HepG2 (cell line): Measurements from ENCODE around the gene FAM89B. TPM values are rescaled to one million over a fixed set of nuclear protein-coding genes. Genes with fewer than 3 reads are reported as not detected.

Source experiments
- ATAC-seq: fragments of 200-7000 bp; cut with Tn5 transposase; 3 replicates; pipeline ENCODE4 v1.9.1; 2020; ENCODE audit warnings: mild to moderate bottlenecking, moderate library complexity
- BruUV-seq: library from RNA; stranded (reverse); fragments of 400-500 nt; replicated peaks from 2 replicates; lab custom pipeline; 2021; lab: Mats Ljungman, UMichigan
- CTCF ChIA-PET: fragments of 300-600 bp; formaldehyde crosslinking; extraction: SDS; loops from one replicate; lab custom pipeline; 2021; ENCODE audit warnings: low total read pairs, inconsistent platforms, low intra/inter-chr PET ratio; lab: Yijun Ruan, JAX
- POLR2A ChIA-PET: fragments of 350-600 bp; sonication (Branson Sonifier 250); formaldehyde crosslinking; loops from one replicate; lab custom pipeline; 2020; ENCODE audit warnings: antibody characterized with exemption, inconsistent platforms; lab: Yijun Ruan, JAX
- DNase-seq: peaks from one replicate; pipeline ENCODE4 v3.0.0-alpha.2; 2015; ENCODE audit warnings: low spot score
- FAIRE-seq: peaks from 3 replicates; lab custom pipeline; 2011; peaks lifted over from hg19 to GRCh38; lab: Jason Lieb, UNC
- H2AFZ ChIP-seq: one replicate; pipeline ENCODE4 v1.6.1; 2011; ENCODE audit warnings: low read length, inconsistent platforms
- H3K27ac ChIP-seq: fragments of 300-600 bp; 3 replicates; pipeline ENCODE4 v1.8.0; 2011; ENCODE audit warnings: mixed run types, mild to moderate bottlenecking, mixed read lengths, low read length, inconsistent platforms; ENCODE audit not compliant: insufficient read depth; ENCODE audit errors: extremely low read length
- H3K27me3 ChIP-seq, 2 experiments: fragments of 200-600 bp in 1 of 2; 2 replicates in 1 of 2; 3 replicates in 1 of 2; pipeline versions ENCODE4 v1.6.0 to v1.8.0; 2011; ENCODE audit warnings: low read length in 2 of 2, mild to moderate bottlenecking in 2 of 2, moderate library complexity in 2 of 2, inconsistent platforms in 1 of 2; ENCODE audit not compliant: insufficient read depth in 2 of 2, control insufficient read depth in 1 of 2
- H3K36me3 ChIP-seq, 2 experiments: fragments of 200-600 bp in 1 of 2; replicated peaks in 1 of 2; 2 replicates in 1 of 2; 3 replicates in 1 of 2; pipeline versions ENCODE4 v1.5.1 to v1.8.0; 2011; ENCODE audit warnings: low read length in 2 of 2, inconsistent platforms in 1 of 2; ENCODE audit not compliant: insufficient read depth in 2 of 2, control insufficient read depth in 1 of 2
- H3K4me1 ChIP-seq: 2 replicates; pipeline ENCODE4 v1.5.1; 2012; ENCODE audit warnings: low read length, inconsistent platforms; ENCODE audit not compliant: insufficient read depth
- H3K4me2 ChIP-seq: 2 replicates; pipeline ENCODE4 v1.6.0; 2011; ENCODE audit warnings: low read depth, low read length, inconsistent platforms
- H3K4me3 ChIP-seq, 3 experiments: fragments of 200-600 bp in 1 of 3; sonication (generic), shearing (Covaris generic) in 1 of 3; replicated peaks in 1 of 3; 2 replicates each; pipeline ENCODE4 v1.5.1; 2011 to 2016; ENCODE audit warnings: low read length in 3 of 3, inconsistent platforms in 2 of 3, low read depth in 2 of 3, mild to moderate bottlenecking in 2 of 3, control low read depth in 1 of 3, mixed read lengths in 1 of 3; ENCODE audit not compliant: insufficient read depth in 1 of 3
- H3K79me2 ChIP-seq: one replicate; pipeline ENCODE4 v1.6.1; 2011; ENCODE audit warnings: low read length, inconsistent platforms; ENCODE audit not compliant: insufficient read depth
- H3K9ac ChIP-seq: 2 replicates; pipeline ENCODE4 v1.6.0; 2011; ENCODE audit warnings: mild to moderate bottlenecking, low read depth, low read length, inconsistent platforms; ENCODE audit not compliant: insufficient read depth
- H3K9me3 ChIP-seq: 2 replicates; pipeline ENCODE4 v1.5.1; 2012; ENCODE audit warnings: mild to moderate bottlenecking, low read length
- H4K20me1 ChIP-seq: 2 replicates; pipeline ENCODE4 v1.6.0; 2011; ENCODE audit warnings: inconsistent platforms, mild to moderate bottlenecking, low read length, moderate library complexity; ENCODE audit not compliant: insufficient read depth
- HNRNPK ChIP-seq: fragments of 200-400 bp; formaldehyde crosslinking; IDR thresholded peaks from 2 replicates; pipeline ENCODE4 v1.6.1; 2018; ENCODE audit warnings: low read length, low read depth, moderate library complexity, mild to moderate bottlenecking; ENCODE audit not compliant: poor library complexity, severe bottlenecking
- KMT2B ChIP-seq: IDR thresholded peaks from 2 replicates; pipeline ENCODE4 v1.6.1; 2016; ENCODE audit warnings: missing genetic modification reagents, missing compliant biosample characterization
- MXD4 ChIP-seq: IDR thresholded peaks from 2 replicates; pipeline ENCODE4 v1.6.1; 2016; ENCODE audit warnings: mild to moderate bottlenecking, missing biosample characterization, missing genetic modification reagents
- SMAD9 ChIP-seq: sonication (generic); formaldehyde crosslinking; IDR thresholded peaks from 2 replicates; pipeline ENCODE4 v1.5.1; 2020; ENCODE audit warnings: mild to moderate bottlenecking, missing genetic modification reagents
- ZNF12 ChIP-seq: sonication (generic); formaldehyde crosslinking; IDR thresholded peaks from 2 replicates; pipeline ENCODE4 v1.5.0; 2020; ENCODE audit warnings: missing genetic modification reagents
- ZNF430 ChIP-seq: sonication (generic); formaldehyde crosslinking; IDR thresholded peaks from 2 replicates; pipeline ENCODE4 v1.9.0; 2021; ENCODE audit warnings: mild to moderate bottlenecking, missing genetic modification reagents
- ZNF446 ChIP-seq: sonication (generic); formaldehyde crosslinking; IDR thresholded peaks from 2 replicates; pipeline ENCODE4 v1.5.0; 2020; ENCODE audit warnings: mild to moderate bottlenecking, missing genetic modification reagents
- ZNF772 ChIP-seq: sonication (generic); formaldehyde crosslinking; IDR thresholded peaks from 2 replicates; pipeline ENCODE4 v1.5.0; 2020; ENCODE audit warnings: mild to moderate bottlenecking, missing genetic modification reagents
- WGBS: methylation state at CpG from one replicate; pipeline ENCODE4 v1.1.6; 2017; ENCODE audit warnings: low lambda C conversion rate; 5-methylcytosine and 5-hydroxymethylcytosine counted together
- in situ Hi-C: cut with HindIII; loops from 2 replicates; pipeline ENCODE4 v1.10.0; 2017; ENCODE audit warnings: low pct_unique_long_range_greater_than_20kb; ENCODE audit not compliant: extremely low pct_ligation_motif_present
- intact Hi-C: fragments of 100-400 bp; cut with micrococcal nuclease; formaldehyde crosslinking; loops from one replicate; pipeline ENCODE4 v1.10.0; 2022; ENCODE audit not compliant: unreplicated experiment
- polyA plus RNA-seq, 8 experiments: library from polyadenylated mRNA; depleted of rRNA in 3 of 8; stranded (reverse) in 7 of 8; unstranded in 1 of 8; fragments of >200 nt; fragmentation: Illumina TruSeq in 4 of 8; extraction: Trizol in 4 of 8; gene quantifications; 2 replicates each; pipeline versions ENCODE4 v1.2.1 to v1.2.3, GENCODE V29; 2011 to 2016; ENCODE audit warnings: low read depth in 4 of 8, missing spikeins in 1 of 8, mixed read lengths in 1 of 8; ENCODE audit not compliant: insufficient read depth in 1 of 8
- total RNA-seq, 5 experiments: library from RNA; depleted of rRNA; stranded (reverse); fragments of >200 nt; fragmentation: Illumina TruSeq; extraction: Trizol; gene quantifications; 2 replicates each; pipeline ENCODE4 v1.2.3, GENCODE V29; 2016; ENCODE audit warnings: low read depth in 1 of 5
- TF ChIP-seq, protein P1 (sequence below): sonication (generic); formaldehyde crosslinking; IDR thresholded peaks from 2 replicates; pipeline ENCODE4 v1.8.1; 2023; ENCODE audit warnings: mild to moderate bottlenecking, missing genetic modification reagents, borderline replicate concordance
- TF ChIP-seq, protein P2 (sequence below): sonication (generic); formaldehyde crosslinking; IDR thresholded peaks from 2 replicates; pipeline ENCODE4 v1.5.1; 2020; ENCODE audit warnings: mild to moderate bottlenecking, missing genetic modification reagents
- TF ChIP-seq, protein P3 (sequence below): sonication (generic); formaldehyde crosslinking; IDR thresholded peaks from 2 replicates; pipeline ENCODE4 v1.4.0; 2020; ENCODE audit warnings: missing genetic modification reagents, borderline replicate concordance
- TF ChIP-seq, protein P4 (sequence below): sonication (generic); formaldehyde crosslinking; conservative IDR thresholded peaks from 2 replicates; pipeline ENCODE4 v1.4.0; 2020; ENCODE audit warnings: missing genetic modification reagents
- TF ChIP-seq, protein P5 (sequence below): sonication (generic); formaldehyde crosslinking; IDR thresholded peaks from 2 replicates; pipeline ENCODE4 v1.8.1; 2022; ENCODE audit warnings: mild to moderate bottlenecking, missing genetic modification reagents

The FAM89B gene
- total and polyA plus RNA-seq, 2 of the 13 experiments (the other 11 are each of a cell fraction or from before 2014, with no cell fraction given): 5.7 to 8.0 TPM

DNA sequence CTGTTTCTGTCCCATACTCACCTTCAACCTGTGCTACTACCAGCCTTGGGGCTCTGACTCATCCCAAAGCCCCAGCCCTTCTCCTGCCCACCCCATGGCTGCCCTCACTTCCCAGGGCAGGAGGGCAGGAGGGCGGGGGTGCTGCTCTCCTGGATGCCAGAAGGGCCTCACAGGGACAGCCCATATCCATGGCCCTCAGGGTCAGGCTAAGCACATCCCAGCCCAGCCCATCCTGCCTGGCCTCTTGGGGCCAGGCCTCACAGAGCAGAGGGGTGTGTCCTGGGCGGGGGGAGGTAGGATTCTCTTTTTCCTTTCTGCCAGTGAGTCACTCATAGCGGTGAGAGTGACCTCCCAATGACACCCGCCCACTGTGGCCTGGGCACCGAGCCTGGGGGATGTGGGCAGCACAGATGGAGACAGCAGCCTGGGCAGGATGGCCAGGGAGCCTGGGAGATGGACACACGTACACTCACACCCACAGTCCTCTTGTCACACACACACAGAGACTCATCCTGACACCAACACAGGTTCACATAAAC is 16.6 kb upstream of the FAM89B start (continued):
- TF ChIP-seq, protein P1, sequence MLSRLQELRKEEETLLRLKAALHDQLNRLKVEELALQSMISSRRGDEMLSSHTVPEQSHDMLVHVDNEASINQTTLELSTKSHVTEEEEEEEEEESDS (CRISPR knock-in tag): no peak
- no peak for TF ChIP-seq SMAD9 (CRISPR knock-in tag)
- TF ChIP-seq ZNF446: no peak

DNA sequence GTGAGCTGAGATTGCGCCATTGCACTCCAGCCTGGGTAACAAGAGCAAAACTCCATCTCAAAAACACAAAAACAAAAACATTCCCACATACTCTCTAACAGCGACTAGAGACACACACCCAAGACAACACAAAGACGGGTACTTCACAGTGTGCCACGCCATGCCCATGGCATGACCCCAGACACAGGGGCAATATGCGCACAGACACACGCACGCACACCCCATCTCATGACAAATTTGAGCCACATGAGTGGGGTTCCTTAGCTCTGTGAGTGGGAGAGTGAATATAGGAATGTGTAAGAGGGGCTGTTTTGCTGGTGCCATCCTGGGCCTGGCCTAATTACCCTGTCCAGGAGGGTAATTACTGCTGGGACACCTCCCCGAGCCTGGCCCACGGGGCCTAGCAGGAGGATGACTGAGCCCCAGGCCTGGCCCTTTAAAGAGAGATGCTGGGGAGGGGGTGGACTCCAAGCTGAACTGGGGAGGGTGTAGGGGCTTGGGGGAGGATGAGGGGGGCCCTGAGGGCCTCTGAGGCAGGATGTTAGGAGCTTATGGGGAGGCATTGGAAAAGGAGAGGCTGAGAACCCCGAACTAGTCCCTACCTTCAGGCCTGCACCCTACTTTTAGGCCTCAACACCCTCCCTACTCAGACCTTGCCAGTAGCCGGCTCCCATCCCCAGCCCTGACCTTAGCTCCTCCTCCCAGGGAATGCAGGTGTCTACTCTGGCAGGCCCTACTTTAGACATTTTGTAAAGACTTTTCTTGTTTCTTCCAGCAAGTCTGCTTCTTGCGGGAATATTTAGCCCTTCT is 15.7 kb upstream of the FAM89B start:
- peaks cover 8% of the 10 kb centered on the region for H3K79me2 ChIP-seq
- in situ Hi-C loops: loop anchor here (10.0 kb wide), 1 partner anchor 298 kb away; the partner anchor contains the start of gene CFL1
- H2AFZ ChIP-seq: no peak overlapping the region
- CTCF ChIA-PET: no interaction called here
- H3K36me3 ChIP-seq: no peaks in the 10 kb centered on the region; a peak in 1 of 5 replicates
- H3K4me2 ChIP-seq: peak overlapping the region; percentile 94
- peaks cover 74% of the 10 kb centered on the region for H3K4me1 ChIP-seq
- DNase-seq (no peak), FAIRE-seq (no peak), ATAC-seq (peak; percentile 1; the same call in 1 of the 3 replicates)
- peak overlapping the region; percentile 89 for H3K9ac ChIP-seq
- no peaks in the 10 kb centered on the region for H3K27me3 ChIP-seq
- POLR2A ChIA-PET: interaction anchor here (0.6 to 1.3 kb wide), 9 partner anchors 14 to 137 kb away, joined by 3 to 14 read pairs (median 6); partner anchors contain the start of genes PCNX3, SCYL1 and ZNRD2
- WGBS: 58% methylated on average over 12 of the region's 12 CpGs
- peak overlapping the region; percentile 94 for H3K27ac ChIP-seq
- H4K20me1 ChIP-seq: peaks cover 7% of the 10 kb centered on the region; the same call in 1 of the 2 replicates
- intact Hi-C loops: no loop called here
- peak overlapping the region; percentile 74 to 89 (median 87) for H3K4me3 ChIP-seq
- no peaks in the 10 kb centered on the region for H3K9me3 ChIP-seq
- BruUV-seq: TSS peak; percentile 53
- TF ChIP-seq, protein P2, sequence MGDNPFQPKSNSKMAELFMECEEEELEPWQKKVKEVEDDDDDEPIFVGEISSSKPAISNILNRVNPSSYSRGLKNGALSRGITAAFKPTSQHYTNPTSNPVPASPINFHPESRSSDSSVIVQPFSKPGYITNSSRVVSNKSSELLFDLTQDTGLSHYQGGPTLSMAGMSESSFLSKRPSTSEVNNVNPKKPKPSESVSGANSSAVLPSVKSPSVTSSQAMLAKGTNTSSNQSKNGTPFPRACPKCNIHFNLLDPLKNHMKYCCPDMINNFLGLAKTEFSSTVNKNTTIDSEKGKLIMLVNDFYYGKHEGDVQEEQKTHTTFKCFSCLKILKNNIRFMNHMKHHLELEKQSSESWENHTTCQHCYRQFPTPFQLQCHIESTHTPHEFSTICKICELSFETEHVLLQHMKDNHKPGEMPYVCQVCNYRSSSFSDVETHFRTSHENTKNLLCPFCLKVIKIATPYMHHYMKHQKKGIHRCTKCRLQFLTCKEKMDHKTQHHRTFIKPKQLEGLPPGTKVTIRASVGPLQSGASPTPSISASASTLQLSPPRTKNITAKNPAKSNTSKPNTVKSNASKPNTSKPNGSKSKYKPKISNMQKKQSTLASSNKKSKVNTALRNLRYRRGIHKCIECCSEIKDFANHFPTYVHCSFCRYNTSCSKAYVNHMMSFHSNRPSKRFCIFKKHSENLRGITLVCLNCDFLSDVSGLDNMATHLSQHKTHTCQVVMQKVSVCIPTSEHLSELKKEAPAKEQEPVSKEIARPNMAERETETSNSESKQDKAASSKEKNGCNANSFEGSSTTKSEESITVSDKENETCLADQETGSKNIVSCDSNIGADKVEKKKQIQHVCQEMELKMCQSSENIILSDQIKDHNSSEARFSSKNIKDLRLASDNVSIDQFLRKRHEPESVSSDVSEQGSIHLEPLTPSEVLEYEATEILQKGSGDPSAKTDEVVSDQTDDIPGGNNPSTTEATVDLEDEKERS (CRISPR knock-in tag): 0 out of 2 replicates have a peak, but pooled peaks have one; percentile 4
- TF ChIP-seq, protein P3, sequence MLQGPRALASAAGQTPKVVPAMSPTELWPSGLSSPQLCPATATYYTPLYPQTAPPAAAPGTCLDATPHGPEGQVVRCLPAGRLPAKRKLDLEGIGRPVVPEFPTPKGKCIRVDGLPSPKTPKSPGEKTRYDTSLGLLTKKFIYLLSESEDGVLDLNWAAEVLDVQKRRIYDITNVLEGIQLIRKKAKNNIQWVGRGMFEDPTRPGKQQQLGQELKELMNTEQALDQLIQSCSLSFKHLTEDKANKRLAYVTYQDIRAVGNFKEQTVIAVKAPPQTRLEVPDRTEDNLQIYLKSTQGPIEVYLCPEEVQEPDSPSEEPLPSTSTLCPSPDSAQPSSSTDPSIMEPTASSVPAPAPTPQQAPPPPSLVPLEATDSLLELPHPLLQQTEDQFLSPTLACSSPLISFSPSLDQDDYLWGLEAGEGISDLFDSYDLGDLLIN (CRISPR knock-in tag): no peak
- TF ChIP-seq, protein P4, sequence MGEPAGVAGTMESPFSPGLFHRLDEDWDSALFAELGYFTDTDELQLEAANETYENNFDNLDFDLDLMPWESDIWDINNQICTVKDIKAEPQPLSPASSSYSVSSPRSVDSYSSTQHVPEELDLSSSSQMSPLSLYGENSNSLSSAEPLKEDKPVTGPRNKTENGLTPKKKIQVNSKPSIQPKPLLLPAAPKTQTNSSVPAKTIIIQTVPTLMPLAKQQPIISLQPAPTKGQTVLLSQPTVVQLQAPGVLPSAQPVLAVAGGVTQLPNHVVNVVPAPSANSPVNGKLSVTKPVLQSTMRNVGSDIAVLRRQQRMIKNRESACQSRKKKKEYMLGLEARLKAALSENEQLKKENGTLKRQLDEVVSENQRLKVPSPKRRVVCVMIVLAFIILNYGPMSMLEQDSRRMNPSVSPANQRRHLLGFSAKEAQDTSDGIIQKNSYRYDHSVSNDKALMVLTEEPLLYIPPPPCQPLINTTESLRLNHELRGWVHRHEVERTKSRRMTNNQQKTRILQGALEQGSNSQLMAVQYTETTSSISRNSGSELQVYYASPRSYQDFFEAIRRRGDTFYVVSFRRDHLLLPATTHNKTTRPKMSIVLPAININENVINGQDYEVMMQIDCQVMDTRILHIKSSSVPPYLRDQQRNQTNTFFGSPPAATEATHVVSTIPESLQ (CRISPR knock-in tag): no peak
- TF ChIP-seq, protein P5, sequence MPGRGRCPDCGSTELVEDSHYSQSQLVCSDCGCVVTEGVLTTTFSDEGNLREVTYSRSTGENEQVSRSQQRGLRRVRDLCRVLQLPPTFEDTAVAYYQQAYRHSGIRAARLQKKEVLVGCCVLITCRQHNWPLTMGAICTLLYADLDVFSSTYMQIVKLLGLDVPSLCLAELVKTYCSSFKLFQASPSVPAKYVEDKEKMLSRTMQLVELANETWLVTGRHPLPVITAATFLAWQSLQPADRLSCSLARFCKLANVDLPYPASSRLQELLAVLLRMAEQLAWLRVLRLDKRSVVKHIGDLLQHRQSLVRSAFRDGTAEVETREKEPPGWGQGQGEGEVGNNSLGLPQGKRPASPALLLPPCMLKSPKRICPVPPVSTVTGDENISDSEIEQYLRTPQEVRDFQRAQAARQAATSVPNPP (CRISPR knock-in tag): no peak
- TF ChIP-seq MXD4 (CRISPR knock-in tag) (no peak), HNRNPK (no peak), ZNF430 (no peak), ZNF12 (no peak), KMT2B (no peak), ZNF772 (CRISPR knock-in tag) (0 out of 2 replicates have a peak, but pooled peaks have one; percentile 3)
